PC-3 (cell line): ENCODE measurements around the gene MAPKAP1. TPM values are rescaled to one million over a fixed set of nuclear protein-coding genes. Genes with fewer than 3 reads are reported as not detected.

Experiments used
- ATAC-seq: fragments of 200-7000 bp; cut with Tn5 transposase; 2 replicates; pipeline ENCODE4 v1.9.1; 2020; ENCODE audit warnings: mild to moderate bottlenecking, moderate library complexity
- BruUV-seq: library from RNA; stranded (reverse); fragments of 400-500 nt; replicated peaks from 2 replicates; lab custom pipeline; 2021; lab: Mats Ljungman, UMichigan
- CTCF ChIA-PET: fragments of 300-600 bp; sonication (Branson Sonifier 250); formaldehyde crosslinking; loops from one replicate; lab custom pipeline; 2022; ENCODE audit warnings: antibody characterized with exemption; lab: Charles Lee
- POLR2A ChIA-PET: fragments of 300-600 bp; sonication (Branson Sonifier 250); formaldehyde crosslinking; loops from one replicate; lab custom pipeline; 2022; ENCODE audit warnings: antibody characterized with exemption; ENCODE audit not compliant: unreplicated experiment; lab: Charles Lee
- DNase-seq: peaks from one replicate; pipeline ENCODE4 v3.0.0-alpha.2; 2015
- H2AFZ ChIP-seq: fragments of 300-600 bp; sonication (generic); 2 replicates; pipeline ENCODE4 v1.6.0; 2016; ENCODE audit warnings: antibody characterized with exemption, low read length
- H3F3A ChIP-seq: fragments of 300-600 bp; sonication (generic); one replicate; pipeline ENCODE4 v1.6.0; 2017; ENCODE audit warnings: antibody characterized with exemption, low read length, control low read depth, mild to moderate bottlenecking; ENCODE audit not compliant: unreplicated experiment
- H3K27ac ChIP-seq: fragments of 300-600 bp; sonication (generic); 2 replicates; pipeline ENCODE4 v1.5.1; 2016; ENCODE audit warnings: mild to moderate bottlenecking, low read length
- H3K27me3 ChIP-seq: fragments of 300-600 bp; sonication (generic); 2 replicates; pipeline ENCODE4 v1.6.1; 2016; ENCODE audit warnings: low read length, mixed read lengths
- H3K36me3 ChIP-seq: fragments of 300-600 bp; sonication (generic); 2 replicates; pipeline ENCODE4 v1.6.1; 2016; ENCODE audit warnings: low read depth, mixed run types, low read length, mixed read lengths
- H3K4me1 ChIP-seq: fragments of 300-600 bp; sonication (generic); 2 replicates; pipeline ENCODE4 v1.5.1; 2016; ENCODE audit warnings: low read length; ENCODE audit not compliant: insufficient read depth
- H3K4me2 ChIP-seq: fragments of 300-600 bp; sonication (generic); 2 replicates; pipeline ENCODE4 v1.6.0; 2016; ENCODE audit warnings: low read length
- H3K4me3 ChIP-seq: fragments of 300-600 bp; sonication (generic); 2 replicates; pipeline ENCODE4 v1.5.1; 2016; ENCODE audit warnings: mild to moderate bottlenecking, low read length, mixed read lengths
- H3K79me2 ChIP-seq: fragments of 300-600 bp; sonication (generic); 2 replicates; pipeline ENCODE4 v1.6.1; 2017; ENCODE audit warnings: low read length, mixed read lengths
- H3K9ac ChIP-seq: fragments of 300-600 bp; sonication (generic); 2 replicates; pipeline ENCODE4 v1.6.0; 2016; ENCODE audit warnings: mild to moderate bottlenecking, low read length
- H3K9me2 ChIP-seq: fragments of 300-600 bp; sonication (generic); replicated peaks from 2 replicates; pipeline ENCODE4 v1.6.1; 2016; ENCODE audit warnings: mixed run types, low read length, mixed read lengths
- H3K9me3 ChIP-seq: fragments of 300-600 bp; sonication (generic); 2 replicates; pipeline ENCODE4 v1.6.1; 2016; ENCODE audit warnings: low read length, mixed read lengths
- H4K20me1 ChIP-seq: fragments of 300-600 bp; sonication (generic); 2 replicates; pipeline ENCODE4 v1.6.1; 2016; ENCODE audit warnings: low read length, mixed read lengths
- CTCF ChIP-seq: fragments of 300-600 bp; sonication (generic); conservative IDR thresholded peaks from 2 replicates; pipeline ENCODE4 v1.5.1; 2017; ENCODE audit warnings: antibody characterized with exemption, low read depth, mild to moderate bottlenecking, low read length
- EZH2 ChIP-seq: fragments of 300-600 bp; sonication (generic); IDR thresholded peaks from one replicate; pipeline ENCODE4 v1.6.1; 2017; ENCODE audit warnings: antibody characterized with exemption, mild to moderate bottlenecking, low read length; ENCODE audit not compliant: unreplicated experiment
- EZH2phosphoT487 ChIP-seq: fragments of 300-600 bp; sonication (generic); IDR thresholded peaks from 2 replicates; pipeline ENCODE4 v1.6.1; 2018; ENCODE audit warnings: mild to moderate bottlenecking, antibody characterized with exemption, low read length, borderline replicate concordance
- intact Hi-C: fragments of 100-400 bp; cut with micrococcal nuclease; formaldehyde crosslinking; loops from 2 replicates; pipeline ENCODE4 v1.9.0; 2023
- total RNA-seq: library from RNA; depleted of rRNA; stranded (reverse); fragments of >200 nt; gene quantifications from 2 replicates; pipeline ENCODE4 v1.2.3, GENCODE V29; 2014

Gene MAPKAP1
- total RNA-seq, 1 experiment from 2014 or later: 128 TPM

- peaks cover 37% of the 10 kb centered on the region for H3K4me1 ChIP-seq
- CTCF ChIA-PET: no interaction called here
- H2AFZ ChIP-seq: no peak overlapping the region
- H3K9ac ChIP-seq: peak overlapping the region; percentile 80
- peak overlapping the region; percentile 98 for H3K27ac ChIP-seq
- ATAC-seq: no peak
- H3K36me3 ChIP-seq: no peaks in the 10 kb centered on the region; the same call in 1 of the 2 replicates
- no peak overlapping the region for H3K4me2 ChIP-seq
- no peaks in the 10 kb centered on the region for H3F3A ChIP-seq
- intact Hi-C loops: no loop called here
- H4K20me1 ChIP-seq: no peaks in the 10 kb centered on the region
- H3K9me3 ChIP-seq: no peaks in the 10 kb centered on the region
- no TSS peak for BruUV-seq
- peaks cover 6% of the 10 kb centered on the region; the same call in 1 of the 2 replicates for H3K79me2 ChIP-seq
- no peaks in the 10 kb centered on the region for H3K9me2 ChIP-seq
- DNase-seq: no peak
- H3K4me3 ChIP-seq: no peak overlapping the region
- TF ChIP-seq EZH2phosphoT487 (no peak), EZH2 (no peak), CTCF (no peak)
- H3K27me3 ChIP-seq: no peaks in the 10 kb centered on the region
- POLR2A ChIA-PET: no interaction called here
Observed at GRCh38 chr9:125510980-125511379, 196.0 kb downstream of the MAPKAP1 start.

GRCh38 chr9:125509476-125509875, 197.5 kb downstream of the MAPKAP1 start:
- POLR2A ChIA-PET: no interaction called here

More at GRCh38 chr9:125509476-125509875, 197.5 kb downstream of the MAPKAP1 start:
- BruUV-seq: no TSS peak
- H4K20me1 ChIP-seq: no peaks in the 10 kb centered on the region
- no peak overlapping the region for H2AFZ ChIP-seq
- no peak overlapping the region for H3K27ac ChIP-seq
- H3K9me3 ChIP-seq: no peaks in the 10 kb centered on the region
- TF ChIP-seq CTCF (no peak), EZH2 (no peak), EZH2phosphoT487 (no peak)
- no peak overlapping the region for H3K4me2 ChIP-seq
- H3F3A ChIP-seq: no peaks in the 10 kb centered on the region
- no peak overlapping the region for H3K9ac ChIP-seq
- ATAC-seq: no peak
- DNase-seq: no peak
- no peaks in the 10 kb centered on the region for H3K27me3 ChIP-seq
- CTCF ChIA-PET: no interaction called here
- no peaks in the 10 kb centered on the region for H3K9me2 ChIP-seq
- no peak overlapping the region for H3K4me3 ChIP-seq
- H3K4me1 ChIP-seq: peaks cover 35% of the 10 kb centered on the region
- no peaks in the 10 kb centered on the region; the same call in 1 of the 2 replicates for H3K36me3 ChIP-seq
- H3K79me2 ChIP-seq: peaks cover 6% of the 10 kb centered on the region; the same call in 1 of the 2 replicates
- intact Hi-C loops: no loop called here
